Right forelimb (tissue), 1 donor: ENCODE results near the gene DNAJC15.
"Not testable (repeated sequence)": the region's sequence is repeated elsewhere in the genome, so short reads cannot be mapped to it uniquely, and the experiment has no call there.

Experiments used
- DNase-seq: peaks from one replicate; pipeline ENCODE4 v3.0.0-alpha.2; 2018

The DNAJC15 gene

DNA sequence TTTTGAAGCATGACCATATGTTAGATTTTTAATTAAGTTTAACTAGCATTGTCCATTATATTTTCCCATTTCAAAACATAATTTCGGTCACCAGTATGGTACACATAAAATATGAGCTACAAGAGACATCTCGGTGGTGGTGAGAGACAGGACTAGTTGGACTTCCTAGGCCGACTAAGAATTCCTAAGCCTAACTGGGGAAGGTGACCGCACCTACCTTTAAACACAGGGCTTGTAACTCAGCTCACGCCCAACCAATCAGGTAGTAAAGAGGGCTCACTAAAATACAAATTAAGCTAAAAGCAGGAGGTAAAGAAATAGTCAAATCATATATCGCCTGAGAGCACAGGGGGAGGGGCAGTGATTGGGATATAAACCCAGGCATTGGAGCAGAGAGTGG lies 22.9 kb downstream of the DNAJC15 start:
- DNase-seq: no peak

DNA sequence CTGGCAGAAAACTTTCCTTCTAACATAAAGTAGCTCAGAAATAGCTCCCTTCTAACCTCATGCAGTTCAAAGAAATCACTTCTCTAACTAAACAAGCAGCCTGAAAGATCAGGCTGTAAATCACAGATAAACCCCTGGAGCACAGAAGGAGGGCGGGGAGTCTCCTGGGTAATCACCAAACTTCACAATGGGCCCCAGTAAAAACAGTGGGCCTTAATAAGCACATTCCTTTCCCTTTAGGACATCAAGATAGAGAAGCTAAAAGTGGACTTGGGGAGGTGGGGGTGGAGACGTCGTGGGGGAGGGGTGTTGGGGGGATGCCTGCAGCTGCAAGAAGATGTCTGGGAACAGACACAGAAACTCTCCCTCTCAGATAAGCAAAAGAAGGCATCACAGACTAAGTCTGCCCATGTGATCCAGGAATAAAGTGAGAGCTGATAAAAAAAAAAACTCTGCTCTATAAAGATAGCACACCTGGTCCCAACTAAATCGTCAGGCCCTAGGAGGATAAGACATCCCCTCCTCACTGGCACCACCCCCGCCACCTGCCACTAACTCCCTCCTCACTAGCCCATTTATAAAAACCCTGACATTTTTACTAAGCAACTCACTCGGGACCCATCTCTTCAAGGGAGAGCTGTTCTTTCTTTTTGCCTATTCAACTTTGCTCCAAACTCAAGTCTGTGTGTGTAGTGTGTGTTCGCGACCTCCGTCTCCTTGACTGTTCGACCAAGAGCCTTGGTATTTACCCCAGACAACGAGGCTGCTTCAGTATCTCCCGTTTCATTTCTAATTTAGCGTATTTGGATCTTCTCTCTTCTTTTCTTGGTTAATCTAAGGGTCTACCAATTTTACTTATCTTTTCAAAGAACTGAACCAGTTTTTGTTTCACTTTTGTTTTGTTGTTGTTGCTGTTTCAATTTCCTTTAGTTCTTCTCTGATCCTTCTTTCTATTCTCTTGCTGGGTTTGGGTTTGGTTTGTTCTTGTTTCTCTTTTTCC lies 31.7 kb downstream of the DNAJC15 start:
- peak; percentile 47 for DNase-seq

- DNase-seq: no peak
Observed at GRCh38 chr13:43057653-43058317, 34.4 kb downstream of the DNAJC15 start.

DNA sequence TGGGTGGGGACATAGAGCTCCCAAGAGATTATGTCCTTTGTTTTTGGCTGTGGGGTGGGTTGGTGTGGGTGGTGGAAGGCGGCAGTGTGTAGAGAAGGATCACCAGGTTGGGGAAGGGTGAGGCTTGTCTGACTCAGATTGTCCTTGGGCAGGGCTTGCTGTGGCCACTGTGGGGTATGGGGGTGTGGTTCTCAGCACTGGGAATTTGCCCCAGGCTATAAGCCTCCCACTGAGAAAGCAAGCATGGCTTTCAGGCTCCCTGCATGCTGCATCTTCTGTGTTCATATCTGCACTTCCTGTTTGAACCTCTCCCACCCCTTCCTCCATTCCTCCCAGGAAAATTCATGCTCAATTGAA lies 34.9 kb downstream of the DNAJC15 start:
- DNase-seq: peak; percentile 47

GRCh38 chr13:43058831-43059230 lies 35.4 kb downstream of the DNAJC15 start:
- DNase-seq: no peak

DNA sequence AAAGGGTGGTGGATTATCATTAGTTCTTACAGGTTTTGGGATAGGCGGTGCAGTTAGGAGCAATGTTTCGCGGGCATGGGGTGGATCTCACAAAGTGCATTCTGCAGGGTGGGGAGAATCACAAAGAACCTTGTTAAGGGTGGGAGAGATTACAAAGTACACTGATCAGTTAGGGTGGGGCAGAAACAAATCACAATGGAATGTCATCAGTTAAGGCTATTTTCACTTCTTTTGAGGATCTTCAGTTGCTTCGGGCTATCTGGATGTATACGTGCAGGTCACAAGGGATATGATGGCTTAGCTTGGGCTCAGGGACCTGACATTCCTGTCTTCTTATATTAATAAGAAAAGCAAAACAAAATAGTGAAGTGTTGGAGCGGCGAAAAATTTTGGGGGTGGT lies 36.4 kb downstream of the DNAJC15 start:
- not testable (repeated sequence) for DNase-seq

GRCh38 chr13:43060806-43061205 lies 37.4 kb downstream of the DNAJC15 start:
- not testable (repeated sequence) for DNase-seq

GRCh38 chr13:43061496-43062280 lies 38.3 kb downstream of the DNAJC15 start:
- DNase-seq: no peak

- no peak for DNase-seq
Observed at GRCh38 chr13:43071824-43072223, 48.4 kb downstream of the DNAJC15 start.

DNA sequence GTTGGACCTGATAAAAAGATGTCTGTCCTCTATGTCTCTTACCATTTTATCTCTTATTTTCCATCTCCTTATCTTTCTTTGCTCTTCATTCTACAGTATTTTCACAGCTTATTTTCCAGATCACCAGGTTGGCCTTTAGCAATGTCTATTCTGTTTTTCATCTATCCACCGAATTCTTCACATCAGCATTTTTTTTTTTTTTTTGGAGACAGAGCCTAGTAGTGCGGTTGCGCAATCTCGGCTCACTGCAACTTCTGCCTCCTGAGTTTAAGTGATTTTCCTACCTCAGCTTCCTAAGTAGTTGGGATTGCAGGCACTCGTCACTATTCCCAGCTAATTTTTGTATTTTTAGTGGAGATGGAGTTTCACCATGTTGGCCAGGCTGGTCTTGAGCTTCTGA lies 49.0 kb downstream of the DNAJC15 start:
- DNase-seq: no peak

- DNase-seq: no peak
Observed at GRCh38 chr13:43074824-43075510, 51.6 kb downstream of the DNAJC15 start.

DNA sequence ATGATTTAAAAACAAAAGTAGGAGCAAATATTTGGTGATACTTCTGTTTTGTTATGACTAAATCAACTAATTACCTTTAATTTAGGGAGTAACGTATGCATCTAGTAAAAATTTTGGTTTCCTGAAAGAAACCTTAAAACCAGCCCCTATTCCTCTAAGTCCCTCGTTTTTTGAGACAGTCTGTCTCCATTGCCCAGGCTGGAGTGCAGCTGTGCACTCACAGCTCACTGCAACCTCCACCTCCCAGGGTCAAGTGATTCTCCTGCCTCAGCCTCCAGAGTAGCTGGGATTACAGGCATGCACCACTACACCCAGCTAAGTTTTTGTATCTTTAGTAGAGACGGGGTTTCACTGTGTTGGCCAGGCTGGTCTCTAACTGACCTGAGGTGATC lies 52.1 kb downstream of the DNAJC15 start:
- DNase-seq: not testable (repeated sequence)

- DNase-seq: no peak
Observed at GRCh38 chr13:43077046-43077445, 53.7 kb downstream of the DNAJC15 start.

GRCh38 chr13:43077461-43077860 lies 54.1 kb downstream of the DNAJC15 start:
- DNase-seq: no peak

- DNase-seq: no peak
Observed at GRCh38 chr13:43077906-43078305, 54.5 kb downstream of the DNAJC15 start.

- no peak for DNase-seq
Observed at GRCh38 chr13:43078399-43078798, 55.0 kb downstream of the DNAJC15 start.

DNA sequence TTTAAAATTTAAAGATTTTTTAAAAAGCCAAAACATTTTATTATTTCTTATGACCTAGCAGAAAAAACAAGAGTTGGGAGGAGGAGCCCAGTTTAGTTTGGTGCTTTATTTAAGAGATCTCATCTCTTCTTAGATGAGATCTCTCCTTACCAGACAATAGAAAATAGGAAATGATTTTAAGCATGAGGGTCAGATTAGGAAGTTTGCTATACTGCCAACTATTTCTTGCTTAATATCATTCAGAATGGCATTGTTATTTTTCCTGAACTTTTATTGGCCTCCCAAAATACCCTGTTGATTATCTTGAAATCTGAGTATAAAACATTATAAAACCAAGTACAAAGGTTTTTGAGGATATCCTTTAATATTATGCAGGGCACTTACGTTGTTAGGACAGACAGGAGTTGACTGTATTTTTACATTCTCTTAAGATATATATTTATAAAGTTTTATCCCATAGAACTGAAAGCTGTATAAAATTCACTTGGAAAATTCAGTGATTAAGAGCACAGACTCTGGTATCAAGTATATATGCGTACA lies 56.1 kb downstream of the DNAJC15 start:
- DNase-seq: no peak

DNA sequence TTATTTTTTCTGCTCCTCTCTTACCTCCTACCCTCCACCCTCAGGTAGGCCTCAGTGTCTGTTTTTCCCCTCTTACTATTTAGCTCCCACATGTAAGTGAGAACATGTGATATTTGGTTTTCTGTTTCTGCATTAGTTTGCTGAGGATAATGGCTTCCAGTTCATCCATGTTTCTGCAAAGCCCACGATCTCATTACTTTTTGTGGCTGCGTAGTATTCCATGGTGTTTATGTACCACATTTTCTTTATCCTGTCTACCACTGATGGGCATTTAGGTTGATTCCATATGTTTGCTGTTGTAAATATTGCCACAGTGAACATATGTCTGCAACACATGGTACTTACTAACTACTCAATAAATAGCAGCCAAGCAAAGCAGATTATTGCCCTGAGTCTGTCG lies 56.8 kb downstream of the DNAJC15 start:
- no peak for DNase-seq

DNA sequence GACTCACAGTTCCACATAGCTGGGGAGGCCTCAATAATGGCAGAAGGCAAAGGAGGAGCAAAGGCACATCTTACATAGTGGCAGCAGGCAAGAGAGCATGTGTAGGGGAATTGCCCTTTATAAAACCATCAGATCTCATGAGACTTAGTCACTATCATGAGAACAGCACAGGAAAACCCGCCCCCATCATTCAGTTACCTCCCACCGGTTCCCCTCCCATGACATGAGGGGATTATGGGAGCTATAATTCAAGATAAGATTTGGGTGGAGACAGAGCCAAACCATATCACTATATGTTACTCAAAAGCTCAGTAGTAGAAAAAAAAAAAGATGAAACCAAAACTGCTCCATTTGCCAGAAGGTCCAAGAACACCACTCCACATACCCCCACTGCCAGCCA lies 58.5 kb downstream of the DNAJC15 start:
- DNase-seq: no peak

DNA sequence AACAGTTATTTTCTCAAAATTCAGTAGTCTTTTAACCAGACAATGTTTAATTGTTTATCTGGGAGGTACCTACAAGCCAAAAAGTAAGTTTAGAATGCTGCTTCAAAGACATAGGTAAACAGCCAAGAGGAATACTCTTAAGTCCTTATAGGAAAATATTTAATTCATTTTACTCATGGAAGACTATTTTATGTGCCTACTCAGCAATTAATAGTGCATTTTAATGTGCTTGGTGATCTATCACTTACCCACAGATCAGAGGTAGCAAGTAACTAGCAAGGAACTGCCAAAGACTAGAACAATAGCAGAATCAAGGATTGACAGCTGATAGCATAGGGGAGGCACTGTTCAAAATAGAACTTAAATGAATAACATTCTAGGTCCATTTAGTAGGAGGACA lies 60.4 kb downstream of the DNAJC15 start:
- DNase-seq: no peak

DNA sequence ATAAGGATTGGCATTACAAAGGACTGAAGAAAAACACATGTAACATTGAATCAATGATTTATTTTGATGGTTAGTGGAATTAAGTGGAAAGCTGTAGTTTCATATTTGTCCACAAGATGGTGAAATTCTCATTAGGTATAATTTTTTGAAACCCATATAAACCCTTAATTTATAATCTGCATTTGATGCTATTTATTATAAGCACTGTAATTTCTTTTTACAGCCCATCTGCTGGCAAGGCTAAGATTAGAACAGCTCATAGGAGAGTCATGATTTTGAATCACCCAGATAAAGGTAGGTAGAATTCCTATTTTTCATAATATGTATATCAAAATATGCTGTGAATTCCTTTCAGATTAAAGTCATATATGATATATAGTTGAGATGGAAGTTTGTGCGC lies 62.2 kb downstream of the DNAJC15 start:
- DNase-seq: no peak

GRCh38 chr13:43086181-43086580 lies 62.8 kb downstream of the DNAJC15 start:
- DNase-seq: no peak
